WTC11 (cell line): Measurements from ENCODE around the gene KIAA1210.

Experiments
- ARID4B ChIP-seq: sonication (generic); formaldehyde crosslinking; IDR thresholded peaks from 2 replicates; pipeline ENCODE4 v1.8.0; 2023; ENCODE audit warnings: missing genetic modification reagents, mild to moderate bottlenecking, borderline replicate concordance
- ATF2 ChIP-seq: sonication (generic); formaldehyde crosslinking; IDR thresholded peaks from 2 replicates; pipeline ENCODE4 v1.8.1; 2022; ENCODE audit warnings: low read depth, missing genetic modification reagents, borderline replicate concordance
- IRF1 ChIP-seq: sonication (generic); formaldehyde crosslinking; IDR thresholded peaks from 2 replicates; pipeline ENCODE4 v1.8.0; 2023; ENCODE audit warnings: missing genetic modification reagents
- MAX ChIP-seq: sonication (generic); formaldehyde crosslinking; IDR thresholded peaks from 2 replicates; pipeline ENCODE4 v1.8.0; 2022; ENCODE audit warnings: mild to moderate bottlenecking, missing genetic modification reagents
- NR2C2 ChIP-seq: sonication (generic); formaldehyde crosslinking; IDR thresholded peaks from 2 replicates; pipeline ENCODE4 v1.8.0; 2022; ENCODE audit warnings: mild to moderate bottlenecking, missing genetic modification reagents
- NR3C1 ChIP-seq: sonication (generic); formaldehyde crosslinking; conservative IDR thresholded peaks from 2 replicates; pipeline ENCODE4 v1.8.1; 2023; ENCODE audit warnings: low read depth, mild to moderate bottlenecking, missing genetic modification reagents
- SMAD3 ChIP-seq: sonication (generic); formaldehyde crosslinking; IDR thresholded peaks from 2 replicates; pipeline ENCODE4 v1.8.0; 2022; ENCODE audit warnings: missing genetic modification reagents, mild to moderate bottlenecking, borderline replicate concordance
- USF2 ChIP-seq: sonication (generic); formaldehyde crosslinking; IDR thresholded peaks from 2 replicates; pipeline ENCODE4 v1.8.1; 2023; ENCODE audit warnings: mild to moderate bottlenecking, missing genetic modification reagents, moderate library complexity
- TF ChIP-seq, protein P1 (sequence below): fragments of 200-600 bp; IDR thresholded peaks from 2 replicates; pipeline ENCODE4 v1.8.0; 2022; ENCODE audit warnings: antibody characterized with exemption
- TF ChIP-seq, protein P2 (sequence below): sonication (generic); formaldehyde crosslinking; IDR thresholded peaks from 2 replicates; pipeline ENCODE4 v1.8.0; 2022; ENCODE audit warnings: mild to moderate bottlenecking, missing genetic modification reagents

GRCh38 chrX:119069128-119069527 lies 58.5 kb downstream of the KIAA1210 start:
- TF ChIP-seq, protein P1, sequence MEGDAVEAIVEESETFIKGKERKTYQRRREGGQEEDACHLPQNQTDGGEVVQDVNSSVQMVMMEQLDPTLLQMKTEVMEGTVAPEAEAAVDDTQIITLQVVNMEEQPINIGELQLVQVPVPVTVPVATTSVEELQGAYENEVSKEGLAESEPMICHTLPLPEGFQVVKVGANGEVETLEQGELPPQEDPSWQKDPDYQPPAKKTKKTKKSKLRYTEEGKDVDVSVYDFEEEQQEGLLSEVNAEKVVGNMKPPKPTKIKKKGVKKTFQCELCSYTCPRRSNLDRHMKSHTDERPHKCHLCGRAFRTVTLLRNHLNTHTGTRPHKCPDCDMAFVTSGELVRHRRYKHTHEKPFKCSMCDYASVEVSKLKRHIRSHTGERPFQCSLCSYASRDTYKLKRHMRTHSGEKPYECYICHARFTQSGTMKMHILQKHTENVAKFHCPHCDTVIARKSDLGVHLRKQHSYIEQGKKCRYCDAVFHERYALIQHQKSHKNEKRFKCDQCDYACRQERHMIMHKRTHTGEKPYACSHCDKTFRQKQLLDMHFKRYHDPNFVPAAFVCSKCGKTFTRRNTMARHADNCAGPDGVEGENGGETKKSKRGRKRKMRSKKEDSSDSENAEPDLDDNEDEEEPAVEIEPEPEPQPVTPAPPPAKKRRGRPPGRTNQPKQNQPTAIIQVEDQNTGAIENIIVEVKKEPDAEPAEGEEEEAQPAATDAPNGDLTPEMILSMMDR: no peak
- TF ChIP-seq, protein P2, sequence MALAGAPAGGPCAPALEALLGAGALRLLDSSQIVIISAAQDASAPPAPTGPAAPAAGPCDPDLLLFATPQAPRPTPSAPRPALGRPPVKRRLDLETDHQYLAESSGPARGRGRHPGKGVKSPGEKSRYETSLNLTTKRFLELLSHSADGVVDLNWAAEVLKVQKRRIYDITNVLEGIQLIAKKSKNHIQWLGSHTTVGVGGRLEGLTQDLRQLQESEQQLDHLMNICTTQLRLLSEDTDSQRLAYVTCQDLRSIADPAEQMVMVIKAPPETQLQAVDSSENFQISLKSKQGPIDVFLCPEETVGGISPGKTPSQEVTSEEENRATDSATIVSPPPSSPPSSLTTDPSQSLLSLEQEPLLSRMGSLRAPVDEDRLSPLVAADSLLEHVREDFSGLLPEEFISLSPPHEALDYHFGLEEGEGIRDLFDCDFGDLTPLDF (CRISPR knock-in tag): no peak
- TF ChIP-seq IRF1: no peak
- TF ChIP-seq NR3C1 (CRISPR knock-in tag): no peak
- no peak for TF ChIP-seq MAX
- no peak for TF ChIP-seq ATF2
- TF ChIP-seq NR2C2 (CRISPR knock-in tag): no peak
- TF ChIP-seq ARID4B: no peak
- TF ChIP-seq SMAD3 (CRISPR knock-in tag): no peak
- no peak for TF ChIP-seq USF2
